GM21390 (cell line): ENCODE measurements around the gene TTLL9.

ENCODE experiments used
- ATAC-seq: cut with Tn5 transposase; IDR thresholded peaks from one replicate; pipeline ENCODE4 v1.9.1; 2021; ENCODE audit not compliant: unreplicated experiment

Gene TTLL9

GRCh38 chr20:31939661-31940060 lies 69.2 kb downstream of the TTLL9 start:
- ATAC-seq = no peak

GRCh38 chr20:31943052-31943471 lies 72.6 kb downstream of the TTLL9 start:
- ATAC-seq = no peak

GRCh38 chr20:31945319-31945718 lies 74.9 kb downstream of the TTLL9 start:
- no peak for ATAC-seq

- no peak for ATAC-seq
These were observed 75.4 kb downstream of the TTLL9 start for GRCh38 chr20:31945785-31946184.

- no peak for ATAC-seq
These were observed 77.6 kb downstream of the TTLL9 start for GRCh38 chr20:31948008-31948407.

GRCh38 chr20:31949877-31950646 lies 79.6 kb downstream of the TTLL9 start:
- no peak for ATAC-seq

- no peak for ATAC-seq
These were observed 80.7 kb downstream of the TTLL9 start for GRCh38 chr20:31951203-31951529.

DNA sequence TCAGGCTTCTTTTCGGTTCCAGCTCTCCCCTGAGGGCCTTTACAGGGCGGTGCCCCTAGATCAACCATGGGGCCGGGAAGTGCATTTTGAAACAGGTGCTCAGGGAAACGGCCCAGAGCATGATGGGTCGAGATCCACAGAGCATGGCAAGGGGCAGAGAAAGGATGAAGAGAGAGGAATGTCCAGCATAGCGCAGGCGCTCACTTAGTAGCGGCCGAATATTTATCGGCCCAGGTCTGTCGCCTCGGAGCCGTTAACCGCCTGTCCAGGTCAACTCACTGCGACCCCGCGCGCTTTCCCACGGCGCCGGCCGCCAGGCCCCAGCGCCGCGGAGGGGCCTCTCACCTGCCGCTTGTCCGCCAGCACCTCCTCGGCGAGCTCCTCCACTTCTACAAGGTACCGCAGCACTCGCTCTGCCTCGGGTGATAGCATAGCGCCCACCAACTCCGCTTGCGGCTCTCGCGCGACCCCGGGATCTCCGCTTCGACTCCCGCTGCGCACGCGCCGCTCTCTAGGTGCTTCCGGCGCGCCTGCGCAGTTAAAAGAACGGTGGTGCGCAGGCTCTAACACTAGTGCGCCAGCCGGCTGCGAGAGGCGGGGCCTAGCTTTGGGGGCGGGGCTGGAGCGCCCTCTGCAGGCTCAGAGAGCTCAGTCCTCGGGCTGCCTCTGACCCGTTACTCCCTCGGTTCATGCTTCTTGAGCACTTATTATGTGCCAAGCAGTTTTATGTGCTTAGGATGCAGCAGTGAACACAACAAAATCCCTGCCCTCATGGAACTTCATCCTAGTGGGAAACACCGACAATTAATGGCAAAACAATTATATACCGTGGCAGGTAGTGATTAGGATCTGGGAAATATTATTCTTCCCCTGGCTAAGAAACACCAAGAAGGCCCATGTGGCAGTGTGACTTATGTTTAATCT lies 81.4 kb downstream of the TTLL9 start, which contains the start of gene PDRG1:
TSS of gene PDRG1 (minus strand) at position 517 of the 924 bp plus-strand sequence. CDS start at position 432, 85 bp downstream.
- ATAC-seq = peak; percentile 90

GRCh38 chr20:31953556-31954148 lies 83.2 kb downstream of the TTLL9 start:
- ATAC-seq = no peak

DNA sequence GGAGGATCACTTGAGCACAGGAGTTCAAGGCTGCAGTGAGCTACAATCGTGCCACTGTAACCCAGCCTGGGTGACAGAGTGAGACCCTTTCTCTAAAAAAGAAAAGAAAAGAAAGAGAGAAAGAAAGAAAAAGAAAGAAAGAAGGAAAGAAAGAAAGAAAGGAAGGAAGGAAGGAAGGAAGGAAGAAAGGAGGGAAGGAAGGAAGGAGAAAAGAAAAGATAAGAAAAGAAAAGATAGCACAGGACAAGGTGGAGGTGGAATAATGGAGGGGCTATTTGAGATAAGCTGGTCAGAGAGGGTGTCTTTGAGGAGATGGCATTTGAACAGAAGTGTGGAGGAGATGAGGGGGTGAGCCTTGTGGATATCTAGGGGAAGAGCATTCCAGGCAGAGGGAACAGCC lies 84.1 kb downstream of the TTLL9 start:
- no peak for ATAC-seq

GRCh38 chr20:31956556-31957526 lies 86.4 kb downstream of the TTLL9 start:
- no peak for ATAC-seq

DNA sequence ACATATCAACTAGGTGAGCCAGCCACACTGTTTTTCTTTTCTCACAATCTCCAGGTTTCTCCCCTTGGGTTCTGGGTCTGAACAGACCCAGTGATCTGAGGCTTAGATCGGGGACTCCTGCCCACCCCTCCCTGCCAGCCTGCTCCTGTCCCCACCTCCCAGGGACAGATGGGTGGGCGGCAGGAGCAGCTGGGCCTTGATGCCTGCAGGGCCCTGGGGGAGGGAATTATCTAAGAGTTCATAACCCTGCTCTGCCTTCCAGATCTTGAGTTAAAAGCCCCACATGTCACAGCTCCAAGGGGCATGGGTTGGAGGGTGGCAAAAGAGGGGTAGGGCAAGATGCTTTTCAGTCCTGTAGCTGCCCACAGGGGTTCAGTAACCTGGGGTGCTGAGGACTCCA lies 92.3 kb downstream of the TTLL9 start:
- ATAC-seq = no peak

DNA sequence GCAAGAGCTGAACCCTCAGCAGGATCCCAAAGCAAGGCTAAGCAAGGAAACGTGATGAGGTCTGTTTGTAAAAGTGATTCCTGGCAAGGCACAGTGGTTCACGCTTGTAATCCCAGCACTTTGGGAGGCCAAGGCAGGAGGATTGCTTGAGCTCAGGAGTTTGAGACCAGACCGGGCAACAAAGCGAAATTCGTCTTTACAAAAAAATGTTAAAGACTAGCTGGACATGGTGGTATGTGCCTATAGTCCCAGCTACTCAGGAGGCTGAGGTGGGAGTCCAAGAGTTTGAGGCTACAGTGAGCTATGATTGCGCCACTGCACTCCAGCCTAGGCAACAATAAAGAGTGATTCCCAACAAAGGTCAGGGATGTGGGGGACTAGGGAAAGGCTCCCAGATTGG lies 93.5 kb downstream of the TTLL9 start:
- no peak for ATAC-seq

GRCh38 chr20:31966991-31967655 lies 96.7 kb downstream of the TTLL9 start:
- ATAC-seq = no peak

DNA sequence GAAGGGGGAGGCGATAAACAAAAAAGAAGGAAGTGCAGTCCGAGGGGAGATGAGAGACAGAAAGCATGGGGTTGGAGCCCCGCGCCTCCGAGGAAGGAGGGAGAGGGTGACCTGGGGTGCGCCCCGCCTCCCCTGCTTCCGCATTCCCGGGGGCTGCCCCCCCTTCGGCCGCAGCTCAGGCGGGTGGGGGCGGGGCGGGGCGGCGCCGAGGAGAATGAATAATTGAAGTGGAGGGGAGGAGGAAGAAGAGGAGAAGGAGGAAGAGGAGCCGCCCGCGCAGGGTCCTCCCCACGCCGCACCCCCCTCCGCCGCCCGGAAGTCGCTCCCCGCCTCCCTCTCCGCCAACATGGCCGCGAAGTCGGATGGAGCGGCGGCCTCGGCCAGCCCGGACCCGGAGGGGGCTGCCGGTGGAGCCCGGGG lies 97.4 kb downstream of the TTLL9 start, which contains the start of gene XKR7:
TSS of gene XKR7 (plus strand) at position 322 of the 420 bp plus-strand sequence. CDS start at position 347, 25 bp downstream.
- ATAC-seq = no peak

DNA sequence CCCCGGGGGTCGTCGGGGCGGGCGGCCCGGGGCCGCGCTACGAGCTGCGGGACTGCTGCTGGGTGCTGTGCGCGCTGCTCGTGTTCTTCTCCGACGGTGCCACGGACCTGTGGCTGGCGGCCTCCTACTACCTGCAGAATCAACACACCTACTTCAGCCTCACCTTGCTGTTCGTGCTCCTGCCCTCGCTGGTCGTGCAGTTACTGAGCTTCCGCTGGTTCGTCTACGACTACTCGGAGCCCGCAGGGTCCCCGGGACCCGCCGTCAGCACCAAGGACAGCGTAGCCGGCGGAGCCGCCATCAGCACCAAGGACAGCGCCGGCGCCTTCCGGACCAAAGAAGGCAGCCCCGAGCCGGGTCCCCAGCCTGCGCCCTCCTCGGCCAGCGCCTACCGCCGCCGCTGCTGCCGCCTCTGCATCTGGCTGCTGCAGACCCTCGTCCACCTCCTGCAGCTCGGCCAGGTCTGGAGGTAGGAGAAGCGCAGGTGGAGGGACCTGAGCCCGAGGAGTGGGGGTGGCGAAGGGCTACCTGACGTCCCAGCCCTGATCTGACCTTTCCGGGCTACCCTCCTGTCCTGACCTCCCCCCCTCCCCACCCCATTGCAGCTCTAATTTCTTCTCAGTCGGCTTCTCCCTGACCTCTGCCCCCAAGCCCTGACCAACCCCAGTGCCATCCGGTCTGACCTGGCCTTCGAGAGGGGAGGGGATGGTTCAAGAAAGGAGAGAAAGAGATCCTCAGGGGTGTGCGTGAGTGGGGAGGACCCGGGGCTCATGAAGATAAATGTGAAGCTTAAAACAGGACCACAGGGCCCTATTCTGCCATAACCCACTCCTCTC lies 98.1 kb downstream of the TTLL9 start:
- ATAC-seq = no peak

- ATAC-seq = no peak
These were observed 99.6 kb downstream of the TTLL9 start for GRCh38 chr20:31969991-31970390.

- no peak for ATAC-seq
These were observed 102.1 kb downstream of the TTLL9 start for GRCh38 chr20:31972471-31973021.

DNA sequence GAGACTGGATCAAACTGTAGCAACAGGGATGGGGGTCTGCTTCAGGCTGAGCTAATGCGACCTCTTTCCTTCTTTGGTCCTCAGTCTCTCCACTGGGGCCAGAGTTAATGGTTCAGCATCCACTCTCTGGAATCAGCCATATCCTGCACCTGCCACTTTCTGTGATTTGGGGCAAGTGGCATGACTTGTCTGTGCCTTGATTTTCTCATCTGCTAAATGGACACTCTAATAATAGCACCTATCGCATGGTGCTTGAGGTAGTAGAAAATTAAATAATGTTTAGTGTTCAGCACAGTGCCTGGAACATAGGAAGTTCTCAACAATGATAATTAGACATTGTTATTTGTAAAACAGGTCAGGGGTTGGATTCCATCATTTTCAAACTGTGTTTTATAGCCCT lies 103.9 kb downstream of the TTLL9 start:
- no peak for ATAC-seq
